Stimulated activated CD8-positive, alpha-beta memory T cell treated with anti-CD3 and anti-CD28 coated beads, Interleukin-7, amount 100 ng/mL, for 48 hours (primary cell): ENCODE results near the gene OR2A12.
"Not testable (repeated sequence)": the region's sequence is repeated elsewhere in the genome, so short reads cannot be mapped to it uniquely, and the experiment has no call there.

Experiments
- DNase-seq, 2 donors: peaks; one replicate each; pipeline ENCODE4 v3.0.0-alpha.2; 2020; ENCODE audit warnings: low read depth in 1 of 2; ENCODE audit errors: extremely low read depth in 1 of 2

OR2A12 gene, protein sequence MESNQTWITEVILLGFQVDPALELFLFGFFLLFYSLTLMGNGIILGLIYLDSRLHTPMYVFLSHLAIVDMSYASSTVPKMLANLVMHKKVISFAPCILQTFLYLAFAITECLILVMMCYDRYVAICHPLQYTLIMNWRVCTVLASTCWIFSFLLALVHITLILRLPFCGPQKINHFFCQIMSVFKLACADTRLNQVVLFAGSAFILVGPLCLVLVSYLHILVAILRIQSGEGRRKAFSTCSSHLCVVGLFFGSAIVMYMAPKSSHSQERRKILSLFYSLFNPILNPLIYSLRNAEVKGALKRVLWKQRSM

DNA sequence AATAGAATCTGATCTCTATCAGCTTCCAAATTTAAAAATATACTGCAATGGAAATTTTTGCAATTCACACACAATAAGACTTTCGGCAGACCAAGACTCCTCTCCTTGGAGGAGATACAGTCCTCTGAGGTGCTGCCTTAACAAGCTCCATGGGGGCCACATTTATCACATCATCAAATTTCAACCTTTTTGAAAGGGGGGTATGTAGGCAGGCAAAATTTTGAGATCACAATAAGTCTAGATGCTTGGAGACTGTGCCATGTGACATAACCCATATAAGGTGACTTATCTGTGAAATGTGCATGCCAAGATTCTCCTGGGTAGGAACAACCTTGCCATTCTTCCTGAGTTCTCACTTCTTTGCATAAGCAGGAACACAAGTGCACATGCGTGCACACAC, at the start of gene OR2A12:
TSS of gene OR2A12 (plus strand) at position 301 of the 400 bp plus-strand sequence. CDS start 8,830 bp downstream, outside the sequence.
- DNase-seq, result no peak

DNA sequence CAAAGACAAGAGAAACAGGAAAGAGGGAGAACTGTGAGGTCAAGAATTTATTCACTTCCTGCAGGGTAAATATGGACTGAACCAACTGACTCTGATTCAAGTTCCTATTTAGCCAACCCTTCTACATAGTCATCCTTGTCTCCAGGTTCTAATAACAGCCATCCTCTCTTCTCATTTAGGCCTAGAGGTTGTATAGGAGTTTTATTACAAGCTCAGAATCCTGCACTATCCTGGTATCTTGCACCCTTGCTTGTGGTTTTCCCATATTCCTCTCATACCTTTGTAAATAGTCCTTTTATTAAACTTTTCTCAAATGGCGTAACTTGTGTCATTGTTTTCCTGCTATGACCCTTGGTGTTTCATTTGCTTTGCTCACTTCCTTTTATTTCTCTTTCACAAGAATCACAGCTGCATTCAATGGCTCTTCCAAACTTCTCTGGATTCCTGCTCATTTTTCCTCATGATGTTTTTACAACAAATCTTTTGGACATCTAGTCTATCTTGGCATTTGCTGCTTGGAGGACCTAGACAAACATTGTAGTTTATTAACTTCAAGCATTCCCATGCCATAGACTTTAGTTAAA, 49.7 kb upstream of the OR2A12 start:
- no peak for DNase-seq

DNA sequence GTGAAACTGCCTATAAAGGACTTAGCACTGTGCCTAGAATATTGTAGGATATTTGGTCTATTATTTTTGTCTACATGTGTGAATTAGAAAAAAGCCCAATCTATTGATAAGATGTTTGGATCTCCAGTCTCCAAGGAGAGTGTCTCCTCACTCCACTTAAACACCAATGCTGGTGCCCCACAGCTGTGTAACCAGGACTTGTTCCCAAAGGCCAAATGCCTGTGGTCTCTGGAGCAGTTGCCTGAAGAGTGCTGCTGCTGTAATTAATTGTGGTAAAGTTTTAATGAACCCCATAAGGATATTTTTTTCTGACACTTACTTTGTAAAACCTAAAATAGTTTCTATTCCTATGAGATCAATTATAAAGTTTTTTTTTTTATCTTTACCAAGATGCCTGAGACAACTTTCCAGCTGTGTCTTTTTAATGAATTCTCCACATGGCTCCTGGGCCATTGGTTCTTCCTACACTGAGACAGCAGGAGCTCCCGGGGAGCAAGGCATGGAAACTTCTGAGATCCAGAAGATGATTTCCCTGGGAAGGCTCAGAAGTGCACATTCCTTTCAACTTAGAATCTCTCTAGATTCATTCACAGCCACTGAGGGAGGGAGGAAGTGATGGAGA, 48.6 kb upstream of the OR2A12 start:
- no peak for DNase-seq

DNA sequence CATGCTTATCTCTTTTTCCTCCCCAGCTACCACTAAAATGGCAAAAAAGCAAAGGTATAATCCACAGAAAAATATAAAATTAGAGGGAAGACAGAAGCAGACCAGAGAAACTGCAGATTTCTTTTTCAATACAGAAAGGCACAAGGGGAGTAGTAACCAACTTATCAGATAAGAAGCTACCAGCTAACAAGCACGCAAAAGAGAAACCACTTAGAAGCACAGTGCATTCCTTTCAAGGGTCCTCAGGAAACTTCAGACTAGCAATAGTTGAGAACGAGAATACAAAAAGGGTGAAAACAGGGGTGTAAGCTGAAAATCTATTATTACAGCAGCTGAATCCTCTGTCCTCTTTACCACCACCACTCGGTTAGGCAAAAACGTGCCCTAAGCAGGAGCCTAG, 47.2 kb upstream of the OR2A12 start:
- no peak for DNase-seq

DNA sequence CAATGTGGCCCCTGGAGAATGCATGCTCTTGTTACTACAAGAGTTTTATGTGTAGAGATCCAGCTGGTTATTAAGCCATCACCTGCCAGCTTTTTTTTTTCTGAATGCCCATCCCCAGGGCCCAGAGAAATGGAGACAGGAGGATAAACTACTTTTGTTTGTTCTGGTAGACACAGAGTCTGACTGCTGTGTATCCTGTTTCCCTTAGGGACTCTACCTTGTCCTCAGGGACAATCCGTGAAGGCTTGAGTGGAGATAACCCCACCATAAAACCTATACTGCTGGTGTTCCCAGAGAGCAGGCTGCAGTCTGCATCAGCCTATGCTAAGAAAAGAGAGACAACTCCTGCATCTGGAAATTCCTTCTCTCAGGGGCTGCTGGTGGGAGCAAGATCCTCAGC, 37.4 kb upstream of the OR2A12 start, which contains the start of gene OR2A5:
TSS of gene OR2A5 (plus strand) at position 301 of the 400 bp plus-strand sequence. CDS start 1,454 bp downstream, outside the sequence.
- no peak for DNase-seq

DNA sequence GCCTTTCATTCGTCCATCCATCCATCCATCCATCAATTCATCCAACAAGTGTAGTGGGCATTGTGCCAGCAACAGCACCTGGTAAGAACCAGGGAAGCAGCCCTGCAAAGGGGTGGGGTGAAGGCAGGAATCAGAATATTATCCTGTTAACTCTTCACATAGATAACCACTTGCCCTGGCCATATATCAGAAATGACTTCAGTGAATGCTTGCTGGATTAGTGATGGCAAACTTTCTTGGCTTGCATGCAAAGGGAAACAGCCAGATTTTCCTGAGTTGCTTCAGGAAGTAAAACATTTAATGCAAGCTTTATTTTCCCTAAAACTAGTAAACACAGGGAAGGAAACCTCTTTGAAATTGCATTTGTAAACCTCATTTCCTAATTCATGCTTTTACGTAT, 36.6 kb upstream of the OR2A12 start:
- no peak for DNase-seq

DNA sequence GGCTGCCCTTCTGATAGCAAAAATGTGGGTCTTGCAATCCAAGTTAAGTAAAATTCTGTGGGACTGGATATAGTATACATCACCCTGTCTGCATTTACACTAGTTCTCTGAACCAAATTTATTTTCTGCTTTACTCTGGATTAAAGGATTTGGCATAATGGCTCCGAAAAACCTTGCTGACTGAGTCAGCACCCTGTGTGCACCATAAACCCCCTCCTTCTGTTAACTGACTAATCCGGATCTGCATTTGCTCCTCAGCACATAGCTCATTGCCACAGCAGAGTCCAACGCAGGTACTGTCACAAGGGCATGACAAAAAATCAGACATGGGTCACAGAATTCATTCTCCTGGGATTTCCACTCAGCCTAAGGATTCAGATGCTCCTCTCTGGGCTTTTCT, 36.0 kb upstream of the OR2A12 start:
- DNase-seq, result no peak

DNA sequence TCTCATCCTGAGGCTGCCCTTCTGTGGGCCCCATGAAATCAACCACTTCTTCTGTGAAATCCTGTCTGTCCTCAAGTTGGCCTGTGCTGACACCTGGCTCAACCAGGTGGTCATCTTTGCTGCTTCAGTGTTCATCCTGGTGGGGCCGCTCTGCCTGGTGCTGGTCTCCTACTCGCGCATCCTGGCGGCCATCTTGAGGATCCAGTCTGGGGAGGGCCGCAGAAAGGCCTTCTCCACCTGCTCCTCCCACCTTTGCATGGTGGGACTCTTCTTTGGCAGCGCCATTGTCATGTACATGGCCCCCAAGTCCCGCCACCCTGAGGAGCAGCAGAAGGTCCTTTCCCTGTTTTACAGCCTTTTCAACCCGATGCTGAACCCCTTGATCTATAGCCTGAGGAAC, 35.2 kb upstream of the OR2A12 start:
- not testable (repeated sequence) for DNase-seq

DNA sequence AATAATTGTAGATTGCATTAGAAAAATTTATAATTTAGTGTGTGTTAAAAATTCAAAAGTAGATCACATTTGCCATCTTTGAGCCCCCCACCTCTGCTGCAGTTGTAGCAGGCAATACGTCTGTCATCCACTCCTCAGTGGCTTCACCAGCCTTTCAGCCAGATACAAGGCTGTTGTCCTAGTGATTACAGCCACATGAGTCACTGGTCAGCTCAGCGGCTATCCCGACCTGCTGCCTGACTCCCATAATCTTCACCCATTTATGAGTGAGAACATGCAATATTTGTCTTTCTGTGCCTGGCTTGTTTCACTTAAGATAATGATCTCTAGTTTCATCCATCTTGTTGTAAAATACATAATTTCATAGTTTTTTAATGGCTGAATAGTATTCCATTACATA, 28.1 kb upstream of the OR2A12 start:
- DNase-seq, result no peak

DNA sequence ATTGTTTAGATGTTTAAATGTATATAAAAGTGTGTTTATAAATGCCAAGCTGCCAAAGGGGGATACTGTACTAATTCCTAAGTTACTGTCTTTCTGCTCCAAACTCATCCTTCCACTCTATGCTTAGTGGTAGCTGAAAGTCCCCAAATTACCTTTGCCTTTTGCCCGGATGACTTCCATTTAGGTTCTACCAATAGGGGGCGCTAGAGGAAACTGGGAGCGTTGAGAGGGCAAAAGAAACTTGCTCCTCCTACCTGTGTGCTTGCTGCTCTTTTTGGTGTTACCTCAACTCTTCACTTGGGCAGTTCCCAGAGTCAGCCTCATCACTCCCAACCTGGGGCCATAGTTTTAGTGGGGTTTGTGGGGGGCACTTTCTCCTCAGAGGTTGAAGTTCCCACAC, 22.4 kb upstream of the OR2A12 start:
- DNase-seq, result no peak

DNA sequence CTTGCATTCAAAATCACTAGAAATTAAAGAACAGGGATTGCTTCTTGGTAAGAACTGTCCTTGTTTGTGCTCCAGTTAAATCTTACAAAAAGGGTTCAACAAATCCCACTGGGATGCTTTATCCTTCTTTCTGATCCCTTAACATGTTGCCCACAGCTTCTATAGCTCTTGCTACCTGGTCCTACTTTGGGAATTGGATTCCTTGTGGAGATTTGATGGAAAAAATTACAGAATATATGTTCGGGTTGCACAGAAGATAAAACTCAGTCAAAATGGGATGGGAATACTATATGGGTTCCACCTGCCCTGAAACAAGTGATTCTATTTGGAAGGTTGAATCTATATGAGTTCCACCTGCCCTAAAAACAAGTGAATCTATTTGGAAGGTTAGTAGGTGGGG, 16.6 kb upstream of the OR2A12 start, which contains the start of gene OR2A25:
TSS of gene OR2A25 (plus strand) at position 301 of the 400 bp plus-strand sequence. CDS start 4,409 bp downstream, outside the sequence.
- DNase-seq, result no peak

DNA sequence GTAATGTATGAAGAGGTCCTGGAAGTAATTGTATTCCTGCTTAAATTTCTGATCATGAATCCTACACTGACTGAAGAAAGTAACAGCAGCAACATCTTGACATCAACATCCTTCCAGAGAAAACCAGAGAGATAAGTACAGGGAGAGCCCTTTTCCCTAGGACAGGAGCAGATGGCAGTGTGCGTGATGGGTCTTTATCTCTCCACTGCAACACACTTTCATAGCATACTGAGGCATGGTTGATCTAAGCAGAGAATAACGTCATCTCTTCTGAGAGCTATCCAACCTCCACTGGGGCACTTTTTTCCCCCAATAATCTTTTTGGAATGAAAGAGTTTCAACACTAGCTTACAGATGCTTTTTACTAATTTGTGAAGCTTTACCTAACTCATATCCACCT, 16.1 kb upstream of the OR2A12 start:
- DNase-seq, result no peak

DNA sequence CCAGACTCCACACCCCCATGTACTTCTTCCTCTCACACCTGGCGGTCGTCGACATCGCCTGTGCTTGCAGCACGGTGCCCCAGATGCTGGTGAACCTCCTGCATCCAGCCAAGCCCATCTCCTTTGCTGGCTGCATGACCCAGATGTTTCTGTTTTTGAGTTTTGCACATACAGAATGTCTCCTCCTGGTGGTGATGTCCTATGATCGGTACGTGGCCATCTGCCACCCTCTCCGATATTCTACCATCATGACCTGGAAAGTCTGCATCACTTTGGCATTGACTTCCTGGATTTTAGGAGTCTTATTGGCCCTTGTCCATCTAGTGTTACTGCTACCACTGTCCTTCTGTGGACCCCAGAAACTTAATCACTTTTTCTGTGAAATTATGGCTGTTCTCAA, 11.7 kb upstream of the OR2A12 start:
- DNase-seq, result no peak

DNA sequence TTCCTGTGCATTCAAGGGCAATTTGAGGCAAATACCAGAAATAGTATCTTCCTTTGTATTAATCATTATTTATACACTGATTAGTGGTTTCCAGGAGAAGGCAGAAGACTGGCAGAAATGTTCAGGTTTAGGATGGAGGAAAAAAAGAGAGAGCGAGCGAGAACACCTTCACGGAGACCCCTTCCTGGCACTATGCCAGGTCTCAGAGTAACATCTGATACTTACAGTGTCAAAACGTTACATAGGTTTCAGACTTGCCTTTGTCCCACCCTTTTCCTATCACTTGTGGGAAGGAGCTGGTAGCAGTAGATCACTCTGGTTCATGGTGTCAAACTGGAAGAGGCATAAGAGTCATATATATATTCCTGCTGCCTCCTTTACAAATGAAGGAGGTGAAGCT, 652 bp downstream of the OR2A12 start:
- DNase-seq, result no peak

DNA sequence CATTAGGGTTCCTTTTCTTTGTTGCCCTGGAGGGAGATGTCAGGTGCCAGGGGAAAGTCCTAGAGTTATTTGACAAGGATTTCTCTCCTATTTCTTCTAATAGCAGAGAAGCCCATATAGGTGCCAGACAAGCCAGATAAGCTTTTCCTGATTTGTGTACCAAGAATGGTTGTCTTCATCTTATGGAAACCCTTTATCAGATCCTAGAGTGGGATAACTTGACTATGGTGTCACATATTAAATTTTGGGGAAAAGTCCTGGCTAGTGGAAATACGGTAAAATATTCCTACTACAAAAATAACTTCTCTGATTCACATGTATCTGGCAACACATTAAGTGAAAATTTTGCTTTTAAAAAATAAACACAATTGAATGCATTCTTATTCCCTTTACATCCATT, 1.2 kb downstream of the OR2A12 start:
- no peak for DNase-seq

DNA sequence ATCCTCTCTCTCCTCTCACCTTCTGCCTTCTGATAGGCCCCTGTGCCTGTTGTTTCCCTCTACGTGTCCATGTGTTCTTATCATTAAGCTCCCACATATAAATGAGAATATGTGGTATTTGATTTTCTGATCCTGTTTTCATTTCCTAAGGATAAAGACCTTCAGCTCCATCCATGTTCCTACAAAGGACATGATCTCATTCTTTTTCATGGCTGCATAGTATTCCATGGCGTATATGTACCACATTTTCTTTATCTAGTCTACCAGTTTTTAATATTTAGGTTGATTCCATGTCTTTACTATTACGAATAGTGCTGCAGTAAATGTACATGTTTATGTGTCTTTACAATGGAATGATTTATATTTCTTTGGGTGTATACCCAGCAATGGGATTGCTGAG, 4.6 kb downstream of the OR2A12 start:
- DNase-seq, result no peak

DNA sequence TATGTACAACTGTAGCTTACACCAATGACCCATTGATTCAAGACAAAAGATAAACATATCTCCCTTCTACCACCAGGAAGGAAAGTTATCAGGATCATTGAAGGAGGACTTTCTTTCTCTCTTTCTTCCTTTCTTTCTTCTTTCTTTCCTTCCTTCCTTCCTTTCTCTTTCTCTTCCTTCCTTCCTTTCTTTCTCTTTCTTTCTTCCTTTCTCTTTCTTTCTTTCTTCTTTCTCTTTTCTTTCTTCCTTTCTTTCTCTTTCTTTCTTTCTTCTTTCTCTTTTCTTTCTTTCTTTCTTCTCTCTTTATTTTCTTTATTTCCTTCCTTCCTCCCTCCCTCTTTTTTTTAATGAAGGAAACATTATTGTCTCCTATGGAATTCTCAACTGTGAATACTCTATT, 12.7 kb downstream of the OR2A12 start:
- no peak for DNase-seq

DNA sequence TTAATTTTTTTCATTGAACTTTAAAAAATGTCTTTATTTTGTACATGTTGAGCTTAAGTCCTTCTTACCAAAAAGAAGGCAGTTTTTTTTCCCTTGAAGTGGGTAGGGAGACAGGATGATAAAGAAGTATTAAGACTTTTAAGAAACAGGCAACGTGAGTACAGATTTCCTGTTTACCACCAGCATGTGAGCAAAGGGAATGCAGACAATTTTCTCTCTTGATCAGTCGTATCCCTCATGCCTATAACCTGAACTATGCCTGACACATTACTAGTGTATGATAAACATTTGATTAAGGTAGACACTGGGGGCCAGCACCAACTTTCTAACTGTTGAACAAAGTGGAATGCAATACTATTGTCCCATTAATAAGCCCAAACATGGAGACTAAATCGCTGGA, 14.5 kb downstream of the OR2A12 start:
- DNase-seq, result no peak

DNA sequence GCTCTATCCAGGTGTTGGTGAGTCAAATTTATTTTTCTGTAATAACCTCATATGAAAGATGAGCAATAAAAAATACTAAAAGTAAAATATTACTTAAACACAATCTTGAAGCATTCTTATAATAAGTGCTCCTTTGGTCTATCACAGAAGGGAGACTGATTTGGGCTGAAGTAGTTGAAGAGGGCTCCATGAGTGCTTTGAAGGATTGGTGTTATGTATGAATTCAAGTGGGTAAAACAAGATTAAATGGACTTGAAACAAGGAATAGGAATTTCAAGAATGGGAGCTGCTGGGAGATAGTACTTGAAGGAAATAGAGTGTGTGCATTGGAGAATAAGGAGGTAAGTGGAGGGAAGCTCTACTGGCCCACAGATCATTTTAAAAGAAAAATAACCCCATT, 16.0 kb downstream of the OR2A12 start:
- no peak for DNase-seq

DNA sequence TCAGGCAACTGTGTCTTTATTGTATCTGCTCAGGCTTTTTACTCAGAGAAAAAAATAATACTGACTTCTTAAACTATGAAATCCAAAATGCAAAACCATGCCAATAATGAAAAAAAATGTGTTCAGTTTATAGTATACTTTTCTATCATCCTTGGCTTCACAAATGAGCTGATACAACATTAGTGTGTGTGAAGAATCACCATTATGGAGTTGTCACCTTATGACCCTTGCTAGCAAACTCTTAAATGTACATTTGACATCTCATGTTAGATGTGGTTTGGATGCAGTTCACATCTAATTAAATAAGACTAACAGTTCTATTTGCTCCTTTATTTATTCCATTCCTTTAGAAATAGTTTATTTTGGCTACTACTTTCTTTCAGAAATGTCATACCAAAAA, 19.1 kb downstream of the OR2A12 start:
- DNase-seq, result no peak

DNA sequence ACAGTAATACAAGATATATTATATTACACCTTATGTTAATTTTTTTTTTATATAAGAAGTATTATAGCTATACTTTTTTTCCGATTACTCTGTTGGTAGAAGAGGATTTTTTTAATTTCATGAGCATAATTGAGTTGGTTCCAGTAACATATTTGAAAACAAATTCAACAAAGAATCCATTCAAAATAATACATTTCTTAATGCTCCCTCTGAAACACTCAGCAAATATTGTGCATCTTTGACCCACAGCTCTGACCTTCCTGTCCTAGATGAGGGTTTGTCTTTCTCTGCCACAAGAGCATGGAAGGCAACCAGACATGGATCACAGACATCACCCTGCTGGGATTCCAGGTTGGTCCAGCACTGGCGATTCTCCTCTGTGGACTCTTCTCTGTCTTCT, 23.2 kb downstream of the OR2A12 start, which contains the start of gene OR2A2:
TSS of gene OR2A2 (plus strand) at position 301 of the 400 bp plus-strand sequence. CDS start at position 301, 0 bp downstream.
- DNase-seq, result no peak

DNA sequence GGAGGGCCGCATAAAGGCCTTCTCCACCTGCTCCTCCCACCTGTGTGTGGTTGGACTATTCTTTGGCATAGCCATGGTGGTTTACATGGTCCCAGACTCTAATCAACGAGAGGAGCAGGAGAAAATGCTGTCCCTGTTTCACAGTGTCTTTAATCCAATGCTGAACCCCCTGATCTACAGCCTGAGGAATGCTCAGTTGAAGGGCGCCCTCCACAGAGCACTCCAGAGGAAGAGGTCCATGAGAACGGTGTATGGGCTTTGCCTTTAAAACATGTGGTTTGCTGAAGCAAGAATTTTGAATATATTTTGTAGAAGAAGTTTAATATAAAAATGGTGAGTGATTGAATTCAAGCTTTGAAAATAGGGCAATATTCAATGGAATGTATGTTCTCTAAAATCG, 24.2 kb downstream of the OR2A12 start:
- DNase-seq, result no peak
